Mucosa of stomach (tissue), 1 donor: ENCODE data around the gene DENND1C.

ENCODE experiments used
- H3K27me3 ChIP-seq: one replicate; pipeline ENCODE4 v1.7.0; 2013; ENCODE audit warnings: mild to moderate bottlenecking, low read length; ENCODE audit not compliant: control insufficient read depth, insufficient read depth
- H3K36me3 ChIP-seq: one replicate; pipeline ENCODE4 v1.7.0; 2013; ENCODE audit warnings: low read length; ENCODE audit not compliant: control insufficient read depth, insufficient read depth
- H3K4me1 ChIP-seq: one replicate; pipeline ENCODE4 v1.7.0; 2013; ENCODE audit warnings: mild to moderate bottlenecking, low read length; ENCODE audit not compliant: control insufficient read depth, insufficient read depth
- H3K4me3 ChIP-seq: one replicate; pipeline ENCODE4 v1.7.0; 2013; ENCODE audit warnings: low read length
- H3K9ac ChIP-seq: one replicate; pipeline ENCODE4 v1.7.0; 2013; ENCODE audit warnings: mild to moderate bottlenecking, low read length, moderate library complexity
- H3K9me3 ChIP-seq: one replicate; pipeline ENCODE4 v1.7.0; 2013; ENCODE audit warnings: mild to moderate bottlenecking, low read length, moderate library complexity; ENCODE audit not compliant: control insufficient read depth
- donor health status: Pancreatic carcinoma.

Gene DENND1C

DNA sequence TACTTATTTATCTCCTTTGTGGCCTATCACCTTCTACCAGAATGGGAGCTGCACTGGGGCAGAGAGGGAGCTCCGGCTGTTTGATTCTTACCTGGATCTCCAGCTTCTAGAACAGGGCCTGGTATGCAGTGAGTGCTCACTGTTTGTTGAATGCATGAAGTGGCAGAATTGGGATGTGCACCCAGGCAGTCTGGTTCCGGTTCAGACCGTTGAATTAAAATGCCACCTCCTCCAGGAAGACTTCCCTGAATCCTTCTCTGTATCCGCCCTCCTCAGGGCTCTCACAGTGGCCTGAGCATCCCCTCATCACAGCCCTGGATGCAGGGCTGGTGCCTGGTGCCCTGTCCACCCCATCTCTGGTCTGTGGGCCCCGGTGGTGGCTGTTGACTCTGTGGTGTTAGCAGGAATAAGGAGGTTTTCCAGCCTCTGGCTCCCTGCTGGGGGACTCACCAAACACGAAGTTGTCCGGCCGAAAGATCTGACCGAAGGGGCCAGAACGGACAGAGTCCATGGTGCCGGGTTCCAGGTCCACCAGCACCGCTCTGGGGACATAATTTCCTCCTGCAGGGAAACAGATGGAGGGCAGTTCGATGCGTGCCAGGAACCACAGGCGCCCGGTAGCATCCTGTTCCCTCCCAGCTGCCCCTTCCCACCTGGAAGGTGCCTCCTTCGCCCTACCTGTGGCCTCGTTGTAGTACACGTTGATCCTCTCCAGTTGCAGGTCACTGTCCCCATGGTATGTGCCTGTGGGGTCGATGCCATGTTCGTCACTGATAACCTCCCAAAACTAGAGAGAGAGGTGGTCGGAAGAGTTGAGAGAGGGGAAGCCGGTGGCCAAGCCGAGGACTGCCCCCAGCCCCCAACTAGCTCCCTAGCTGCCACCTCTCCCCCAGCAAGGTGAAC is 19.5 kb upstream of the DENND1C start:
- H3K9ac ChIP-seq = no peak overlapping the region
- H3K4me3 ChIP-seq = no peak overlapping the region
- H3K9me3 ChIP-seq = no peaks in the 10 kb centered on the region
- peaks cover 44% of the 10 kb centered on the region for H3K27me3 ChIP-seq
- H3K4me1 ChIP-seq = no peaks in the 10 kb centered on the region
- H3K36me3 ChIP-seq = no peaks in the 10 kb centered on the region

DNA sequence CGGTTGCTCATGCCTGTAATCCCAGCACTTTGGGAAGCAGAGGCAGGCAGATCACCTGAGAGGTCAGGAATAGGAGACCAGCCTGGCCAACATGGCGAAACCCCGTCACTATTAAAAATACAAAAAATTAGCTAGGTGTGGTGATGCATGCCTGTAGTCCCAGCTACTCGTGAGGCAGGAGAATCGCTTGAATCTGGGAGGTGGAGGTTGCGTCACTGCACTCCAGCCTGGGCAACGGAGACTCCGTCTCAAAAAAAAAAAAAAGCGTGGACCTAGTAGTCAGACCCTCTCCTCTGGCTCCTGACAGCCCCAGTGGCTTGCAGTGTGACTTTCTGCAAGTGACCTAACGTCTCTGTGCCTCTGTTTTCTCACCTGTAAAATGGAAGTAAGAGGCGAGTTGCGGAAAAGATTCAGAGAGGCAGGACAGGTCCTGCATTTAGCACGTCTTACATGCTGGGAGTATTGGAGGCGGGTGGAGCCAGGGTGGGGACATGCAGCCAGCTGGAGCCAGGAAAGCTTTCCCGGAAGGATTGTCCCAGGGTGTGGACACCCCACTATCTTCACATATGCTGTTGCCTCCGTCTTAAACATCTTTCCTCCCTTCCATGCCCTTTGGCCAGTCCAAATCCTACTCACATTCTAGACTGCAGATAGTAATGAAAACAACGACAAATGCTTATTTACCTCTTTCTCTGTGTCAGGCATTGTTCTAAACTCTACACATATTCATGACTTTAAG is 17.6 kb upstream of the DENND1C start:
- H3K36me3 ChIP-seq = no peaks in the 10 kb centered on the region
- no peaks in the 10 kb centered on the region for H3K9me3 ChIP-seq
- H3K9ac ChIP-seq = no peak overlapping the region
- H3K27me3 ChIP-seq = peaks cover 44% of the 10 kb centered on the region
- H3K4me3 ChIP-seq = no peak overlapping the region
- no peaks in the 10 kb centered on the region for H3K4me1 ChIP-seq

- no peaks in the 10 kb centered on the region for H3K4me1 ChIP-seq
- peaks cover 42% of the 10 kb centered on the region for H3K27me3 ChIP-seq
- H3K36me3 ChIP-seq = no peaks in the 10 kb centered on the region
- H3K4me3 ChIP-seq = no peak overlapping the region
- no peaks in the 10 kb centered on the region for H3K9me3 ChIP-seq
- H3K9ac ChIP-seq = no peak overlapping the region
These were observed 16.9 kb upstream of the DENND1C start for GRCh38 chr19:6498294-6499036.

DNA sequence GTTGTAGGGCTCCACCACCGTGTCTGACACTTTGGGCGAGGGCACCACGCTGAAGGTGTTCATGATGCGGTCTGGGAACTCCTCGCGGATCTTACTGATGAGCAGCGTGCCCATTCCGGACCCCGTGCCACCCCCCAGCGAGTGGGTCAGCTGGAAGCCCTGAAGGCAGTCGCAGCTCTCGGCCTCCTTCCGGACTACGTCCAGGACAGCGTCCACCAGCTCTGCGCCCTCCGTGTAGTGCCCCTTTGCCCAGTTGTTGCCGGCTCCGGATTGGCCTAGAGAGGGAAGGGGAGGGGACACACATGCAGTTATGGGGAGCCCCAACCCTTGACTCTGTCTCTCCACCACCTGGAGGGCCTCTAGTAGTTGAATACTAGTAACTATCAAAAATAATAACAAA is 14.4 kb upstream of the DENND1C start:
- no peak overlapping the region for H3K9ac ChIP-seq

DNA sequence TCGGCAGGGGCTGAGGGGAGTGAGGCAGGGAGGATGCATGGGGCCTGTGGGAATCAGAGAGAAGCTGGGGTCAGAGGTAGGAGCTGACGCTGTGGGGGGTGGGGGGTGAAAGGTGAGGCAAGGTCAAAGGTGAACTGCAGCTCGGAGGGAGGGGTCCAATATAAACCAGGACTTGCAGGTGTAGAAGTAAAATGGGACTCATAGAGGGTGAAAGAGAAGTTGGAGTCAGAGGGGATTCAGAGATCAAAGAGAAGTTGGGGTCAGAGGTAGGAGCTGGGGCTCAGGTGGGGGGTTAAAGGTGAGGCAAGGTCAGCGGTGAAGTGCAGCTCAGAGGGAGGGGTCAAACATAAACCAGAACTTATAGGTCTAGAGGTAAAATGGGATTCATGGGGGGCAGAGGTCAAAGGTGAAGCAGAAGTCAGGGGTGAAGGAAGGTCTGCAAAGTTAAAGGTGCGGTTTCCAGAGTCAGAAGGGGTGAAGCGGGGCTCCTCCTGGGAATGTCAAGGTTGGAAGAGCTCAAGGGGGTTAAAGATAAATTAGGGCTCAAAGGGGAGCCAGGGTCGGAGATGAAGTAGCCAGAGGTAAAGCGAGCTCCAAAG is 12.9 kb upstream of the DENND1C start:
- H3K9me3 ChIP-seq = no peaks in the 10 kb centered on the region
- no peaks in the 10 kb centered on the region for H3K4me1 ChIP-seq
- no peak overlapping the region for H3K4me3 ChIP-seq
- H3K36me3 ChIP-seq = no peaks in the 10 kb centered on the region
- H3K9ac ChIP-seq = no peak overlapping the region
- peaks cover 6% of the 10 kb centered on the region for H3K27me3 ChIP-seq

More for the DNA sequence above, 14.4 kb upstream of the DENND1C start:
- no peak overlapping the region for H3K4me3 ChIP-seq
- H3K9me3 ChIP-seq = no peaks in the 10 kb centered on the region
- no peaks in the 10 kb centered on the region for H3K4me1 ChIP-seq
- peaks cover 17% of the 10 kb centered on the region for H3K27me3 ChIP-seq
- no peaks in the 10 kb centered on the region for H3K36me3 ChIP-seq

- Histone ChIP-seq H3K36me3 (no peaks in the 10 kb centered on the region), H3K4me3 (no peak overlapping the region), H3K9me3 (no peaks in the 10 kb centered on the region), H3K4me1 (no peaks in the 10 kb centered on the region), H3K9ac (no peak overlapping the region), H3K27me3 (no peaks in the 10 kb centered on the region)
These were observed 10.4 kb upstream of the DENND1C start for GRCh38 chr19:6491802-6492592.

DNA sequence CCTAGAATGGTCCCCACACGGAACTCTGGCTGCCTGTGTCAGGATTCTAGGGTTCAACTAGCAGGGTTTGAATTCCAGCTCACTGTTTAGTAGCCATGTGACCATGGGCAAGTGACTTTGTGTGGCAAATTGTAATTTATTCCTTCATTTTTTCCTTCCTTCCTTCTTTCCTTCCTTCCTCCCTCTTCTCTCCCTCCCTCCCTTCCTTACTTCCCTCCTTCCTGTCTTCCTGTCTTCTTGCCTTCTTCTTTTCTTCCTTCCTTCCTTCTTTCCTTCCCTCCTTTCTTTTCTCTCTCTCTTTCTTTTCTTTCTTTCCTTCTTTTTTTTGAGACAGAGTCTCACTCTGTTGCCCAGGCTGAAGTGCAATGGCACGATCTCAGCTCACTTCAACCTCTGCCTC is 8.5 kb upstream of the DENND1C start:
- H3K36me3 ChIP-seq = no peaks in the 10 kb centered on the region
- no peaks in the 10 kb centered on the region for H3K4me1 ChIP-seq
- H3K9me3 ChIP-seq = no peaks in the 10 kb centered on the region
- no peaks in the 10 kb centered on the region for H3K27me3 ChIP-seq
- H3K4me3 ChIP-seq = no peak overlapping the region
- H3K9ac ChIP-seq = no peak overlapping the region

DNA sequence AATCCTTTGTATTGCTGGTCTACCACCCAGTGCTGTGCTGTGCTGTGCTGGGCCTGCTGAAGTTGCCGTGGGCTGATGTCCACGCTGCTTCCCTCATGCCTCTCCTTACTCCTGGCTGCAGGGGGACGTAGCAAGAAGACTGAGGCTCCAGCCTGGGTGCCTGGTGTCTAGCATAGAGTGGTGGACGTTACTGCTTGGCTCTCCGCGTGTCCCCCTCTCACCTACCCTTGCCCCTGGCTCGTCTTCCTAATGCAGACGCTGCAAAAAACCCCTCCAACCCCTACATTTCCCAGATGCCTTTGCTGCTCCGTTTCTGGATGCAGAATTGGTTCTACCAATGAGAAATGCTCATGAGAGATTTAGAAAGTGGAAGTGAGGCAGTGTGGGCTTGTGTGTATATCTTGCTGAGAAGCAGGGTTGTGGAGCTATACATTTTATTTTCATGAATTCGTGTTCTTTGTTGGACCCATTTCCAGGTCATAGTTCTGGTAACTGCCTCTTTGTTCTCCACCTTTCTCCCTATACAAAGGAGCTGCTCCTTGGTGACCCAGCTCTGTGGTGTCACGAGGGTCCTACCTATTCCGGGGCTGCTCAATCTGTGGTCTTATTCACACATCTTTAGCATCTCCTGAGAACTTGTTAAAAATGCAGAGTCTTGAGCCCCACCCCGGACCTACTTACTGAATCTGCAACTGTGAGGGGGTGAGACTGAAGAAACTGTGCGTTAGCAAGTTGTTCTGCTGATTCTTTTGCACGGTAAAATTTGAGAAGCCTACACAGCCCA is 7.9 kb upstream of the DENND1C start:
- Histone ChIP-seq H3K27me3 (no peaks in the 10 kb centered on the region), H3K4me3 (no peak overlapping the region), H3K4me1 (no peaks in the 10 kb centered on the region), H3K9ac (no peak overlapping the region), H3K36me3 (no peaks in the 10 kb centered on the region), H3K9me3 (no peaks in the 10 kb centered on the region)

DNA sequence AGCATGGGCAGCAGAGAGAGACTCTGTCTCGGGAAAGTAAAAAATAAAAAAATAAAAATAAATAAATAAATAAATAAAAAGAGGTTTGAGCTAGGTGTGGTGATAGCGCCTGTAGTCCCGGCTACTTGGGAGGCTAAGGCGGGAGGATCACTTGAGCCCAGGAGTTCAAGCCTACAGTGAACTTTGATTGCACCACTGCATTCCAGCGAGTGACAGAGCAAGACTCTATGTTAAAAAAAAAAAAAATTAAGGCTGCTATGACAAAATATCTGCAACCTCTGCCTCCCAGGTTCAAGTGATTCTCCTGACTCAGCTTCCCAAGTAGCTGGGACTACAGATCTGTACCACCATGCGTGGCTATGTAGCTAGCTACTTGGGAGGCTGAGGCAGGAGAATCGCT is 3.2 kb upstream of the DENND1C start:
- H3K36me3 ChIP-seq = no peaks in the 10 kb centered on the region
- no peaks in the 10 kb centered on the region for H3K9me3 ChIP-seq
- H3K27me3 ChIP-seq = no peaks in the 10 kb centered on the region
- H3K4me1 ChIP-seq = no peaks in the 10 kb centered on the region
- H3K4me3 ChIP-seq = no peak overlapping the region
- H3K9ac ChIP-seq = no peak overlapping the region

DNA sequence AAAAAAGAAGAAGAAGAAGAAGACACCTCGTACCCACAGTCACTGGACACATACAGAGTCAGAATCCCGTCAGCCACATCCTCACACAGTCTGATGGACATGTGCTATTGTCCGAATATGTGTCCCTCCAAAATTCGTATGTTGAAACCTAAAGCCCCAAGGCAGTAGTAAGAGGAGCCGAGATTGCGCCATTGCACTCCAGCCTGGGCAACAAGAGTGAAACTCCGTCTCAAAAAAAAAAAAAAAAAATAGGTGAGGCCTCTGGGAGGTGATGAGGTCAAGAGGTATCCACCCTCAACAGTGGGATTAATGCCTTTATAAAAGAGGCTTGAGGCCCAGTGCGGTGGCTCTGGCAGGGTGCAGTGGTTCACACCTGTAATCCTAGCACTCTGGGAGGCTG is 2.6 kb upstream of the DENND1C start:
- peaks cover 1% of the 10 kb centered on the region for H3K27me3 ChIP-seq
- no peaks in the 10 kb centered on the region for H3K36me3 ChIP-seq
- H3K9me3 ChIP-seq = no peaks in the 10 kb centered on the region
- H3K4me3 ChIP-seq = no peak overlapping the region
- H3K9ac ChIP-seq = no peak overlapping the region
- H3K4me1 ChIP-seq = no peaks in the 10 kb centered on the region

DNA sequence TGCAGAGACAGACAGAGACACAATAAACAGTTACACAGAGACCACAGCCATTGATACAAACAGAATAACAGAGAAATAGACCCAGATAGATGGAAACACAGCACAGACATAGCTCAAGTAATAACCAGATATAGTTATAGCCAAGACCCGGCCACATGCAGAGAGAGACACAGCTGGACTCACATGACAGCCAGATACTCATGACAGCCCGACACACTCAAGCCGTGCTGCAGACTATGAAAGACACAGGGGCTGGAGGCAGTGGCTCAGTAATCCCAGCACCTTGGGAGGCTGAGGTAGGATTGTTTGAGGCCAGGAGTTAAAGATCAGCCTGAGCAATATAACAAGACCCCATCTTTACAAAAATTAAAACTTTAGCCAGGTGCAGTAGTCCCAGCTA is 1.6 kb upstream of the DENND1C start:
- no peaks in the 10 kb centered on the region for H3K9me3 ChIP-seq
- no peak overlapping the region for H3K9ac ChIP-seq
- H3K27me3 ChIP-seq = peaks cover 3% of the 10 kb centered on the region
- H3K36me3 ChIP-seq = no peaks in the 10 kb centered on the region
- H3K4me3 ChIP-seq = no peak overlapping the region
- H3K4me1 ChIP-seq = no peaks in the 10 kb centered on the region
